GM19324 (cell line): Measurements from ENCODE around the gene ACACB.

Source experiments
- ATAC-seq: cut with Tn5 transposase; IDR thresholded peaks from one replicate; pipeline ENCODE4 v1.9.1; 2021; ENCODE audit warnings: mild to moderate bottlenecking, moderate library complexity; ENCODE audit not compliant: unreplicated experiment, low FRiP score

The ACACB gene

GRCh38 chr12:109292342-109292711 is 175.9 kb downstream of the ACACB start:
- no peak for ATAC-seq

DNA sequence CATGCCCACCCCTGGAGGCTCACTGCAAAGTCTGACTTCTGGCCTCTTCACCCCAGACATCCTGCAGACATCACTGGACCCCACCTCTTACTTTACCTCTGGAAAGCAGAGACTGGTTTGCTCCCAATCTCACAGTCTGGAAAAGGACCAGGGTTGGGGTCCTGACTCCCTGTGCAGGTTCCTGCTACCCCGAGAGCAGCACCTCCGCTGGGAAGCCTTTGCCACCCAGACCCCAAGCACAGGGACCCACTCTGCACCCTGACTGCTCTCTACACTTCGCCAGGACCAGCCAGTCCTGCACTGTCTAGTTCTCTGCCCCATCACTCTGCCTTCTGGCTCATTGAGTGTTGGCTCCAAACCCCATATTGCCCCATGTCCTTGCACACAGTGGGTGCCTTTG is 176.7 kb downstream of the ACACB start:
- ATAC-seq = no peak

- ATAC-seq = no peak
These were observed 178.0 kb downstream of the ACACB start for GRCh38 chr12:109294286-109294796.

DNA sequence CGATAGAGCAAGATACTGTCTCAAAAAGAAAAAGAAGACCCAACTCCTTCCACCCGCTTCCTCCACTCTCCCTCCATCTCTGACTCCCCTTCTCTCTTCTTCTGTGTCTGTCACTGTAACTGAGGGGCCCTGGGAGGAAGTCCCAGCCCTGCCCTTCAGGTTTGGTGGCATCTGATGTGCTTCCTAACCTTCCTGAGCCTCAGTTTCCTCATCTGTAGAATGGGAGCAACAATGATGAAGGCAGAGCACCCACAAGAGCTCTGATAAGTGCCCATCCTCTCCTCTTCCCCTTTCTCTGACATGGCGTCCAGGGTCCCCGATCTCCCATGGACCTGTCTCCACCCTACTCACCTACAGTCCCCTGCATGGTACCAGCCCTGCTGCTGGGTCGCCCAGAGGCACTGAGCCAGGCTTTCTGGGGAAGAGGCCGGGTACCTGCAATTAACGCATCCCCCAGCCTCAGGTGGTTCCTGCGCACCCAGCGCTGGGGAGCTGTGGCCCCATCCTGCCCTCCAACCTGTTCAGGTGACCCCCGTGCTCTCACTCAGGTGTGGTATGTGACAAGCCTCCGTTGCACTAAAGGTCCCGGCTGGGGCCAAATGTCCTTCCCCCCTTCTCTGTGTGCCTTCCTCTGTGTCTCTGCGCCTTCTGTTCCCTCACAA is 179.5 kb downstream of the ACACB start:
- ATAC-seq = no peak

GRCh38 chr12:109296431-109296830 is 180.0 kb downstream of the ACACB start:
- no peak for ATAC-seq

GRCh38 chr12:109299849-109300248 is 183.5 kb downstream of the ACACB start:
- ATAC-seq = no peak

GRCh38 chr12:109301643-109302168 is 185.3 kb downstream of the ACACB start:
- ATAC-seq = no peak

DNA sequence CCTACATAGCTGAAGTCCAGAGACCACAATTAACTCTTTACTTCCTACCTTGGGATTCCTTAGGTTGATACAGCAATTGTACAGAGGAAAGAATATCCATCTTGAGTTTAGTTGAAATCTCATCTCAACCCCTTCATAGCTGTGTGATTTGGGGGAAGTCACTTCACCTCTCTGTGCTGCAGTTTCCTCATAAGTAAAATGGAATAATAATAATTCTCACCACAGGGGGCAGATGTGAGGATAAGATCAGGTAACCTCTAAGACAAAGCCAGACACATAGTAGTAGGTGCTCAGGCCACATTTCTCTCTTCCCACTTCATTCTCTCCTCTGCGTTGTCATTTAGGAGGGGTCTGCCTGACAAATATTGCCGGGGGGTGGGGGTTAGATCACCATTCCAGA is 186.0 kb downstream of the ACACB start:
- no peak for ATAC-seq

DNA sequence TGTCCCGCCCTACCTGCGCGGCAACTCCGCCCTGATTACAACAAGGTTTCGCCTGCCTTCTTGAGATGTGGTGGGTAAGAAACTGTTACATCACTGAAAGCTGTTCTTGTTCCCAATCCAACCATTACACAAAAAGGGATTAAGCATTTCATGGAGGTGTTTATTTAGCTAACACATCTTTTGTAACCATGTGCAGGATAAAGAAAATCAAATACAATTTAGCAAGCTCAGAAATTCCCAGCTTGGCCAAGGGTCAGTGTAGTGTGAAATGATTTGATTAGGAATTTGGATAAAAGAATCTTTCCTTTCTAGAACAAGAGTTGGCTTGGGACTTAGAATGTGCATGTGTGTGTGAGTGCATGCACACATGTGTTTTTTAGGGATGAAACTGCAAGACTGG is 186.4 kb downstream of the ACACB start:
- no peak for ATAC-seq

GRCh38 chr12:109304485-109304884 is 188.1 kb downstream of the ACACB start:
- no peak for ATAC-seq

DNA sequence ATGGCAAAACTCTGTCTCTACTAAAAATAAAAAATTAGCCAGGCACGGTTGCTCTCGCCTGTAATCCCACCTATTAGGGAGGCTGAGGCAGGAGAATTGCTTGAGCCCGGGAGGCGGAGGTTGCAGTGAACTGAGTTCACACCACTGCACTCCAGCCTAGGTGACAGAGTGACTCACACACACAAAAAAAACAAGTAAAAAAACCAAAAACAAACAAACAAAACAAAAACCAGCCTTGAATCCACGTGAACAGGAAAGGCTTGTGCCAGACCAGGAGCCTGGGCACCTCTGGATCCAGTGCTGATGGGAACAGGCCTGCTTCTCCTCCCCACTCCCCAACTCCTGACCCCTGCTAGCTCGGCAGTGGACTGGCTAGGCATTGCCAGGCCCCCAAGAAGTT is 189.2 kb downstream of the ACACB start:
- ATAC-seq = no peak

- ATAC-seq = no peak
These were observed 190.7 kb downstream of the ACACB start for GRCh38 chr12:109307051-109307450.

DNA sequence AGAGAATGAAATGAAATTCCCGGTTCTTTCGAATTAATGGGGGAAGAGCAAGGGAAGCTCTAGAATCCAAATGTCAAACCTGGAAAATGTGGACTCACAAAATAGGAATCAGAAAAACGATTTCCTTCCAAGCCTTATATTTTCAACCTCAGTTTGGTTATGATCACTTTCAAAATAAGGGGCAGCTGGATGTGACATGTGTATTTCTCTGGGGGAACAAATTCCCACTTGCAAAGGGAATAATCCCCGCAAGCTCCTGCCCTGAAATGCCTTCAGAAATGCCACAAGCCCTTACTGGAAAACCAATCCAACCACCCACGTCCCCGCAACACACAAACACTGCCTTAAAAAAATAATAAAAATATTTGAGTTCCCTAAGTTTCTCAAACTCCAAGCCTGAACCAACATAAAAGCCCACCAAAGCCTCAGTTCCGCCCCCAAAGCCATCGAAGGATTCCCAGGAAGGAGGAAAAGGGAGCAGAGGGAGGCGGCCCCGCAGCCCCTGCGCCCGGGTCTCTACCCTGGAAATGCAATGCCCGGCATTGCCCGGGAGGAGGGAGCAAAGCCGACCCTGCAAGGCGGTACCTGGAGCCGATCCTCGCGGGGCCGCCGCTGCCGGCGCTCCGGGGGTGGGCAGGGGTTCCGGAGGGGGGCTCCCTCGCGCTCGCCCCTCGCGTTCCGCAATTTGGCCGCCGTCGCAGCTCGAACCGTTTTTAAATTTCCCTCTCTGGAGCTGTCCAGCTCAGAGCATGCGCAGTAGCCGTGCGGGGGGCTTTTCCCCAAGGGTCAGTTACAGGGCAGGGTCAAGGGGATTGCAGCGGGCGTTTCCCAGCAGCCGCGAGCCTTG is 192.4 kb downstream of the ACACB start, which contains the start of gene FOXN4:
Gene FOXN4, minus strand, starts transcription at position 751 of the 847 bp plus-strand sequence. CDS start 963 bp downstream, outside the sequence.
- ATAC-seq = no peak

GRCh38 chr12:109309381-109310246 is 193.2 kb downstream of the ACACB start:
- ATAC-seq = no peak

DNA sequence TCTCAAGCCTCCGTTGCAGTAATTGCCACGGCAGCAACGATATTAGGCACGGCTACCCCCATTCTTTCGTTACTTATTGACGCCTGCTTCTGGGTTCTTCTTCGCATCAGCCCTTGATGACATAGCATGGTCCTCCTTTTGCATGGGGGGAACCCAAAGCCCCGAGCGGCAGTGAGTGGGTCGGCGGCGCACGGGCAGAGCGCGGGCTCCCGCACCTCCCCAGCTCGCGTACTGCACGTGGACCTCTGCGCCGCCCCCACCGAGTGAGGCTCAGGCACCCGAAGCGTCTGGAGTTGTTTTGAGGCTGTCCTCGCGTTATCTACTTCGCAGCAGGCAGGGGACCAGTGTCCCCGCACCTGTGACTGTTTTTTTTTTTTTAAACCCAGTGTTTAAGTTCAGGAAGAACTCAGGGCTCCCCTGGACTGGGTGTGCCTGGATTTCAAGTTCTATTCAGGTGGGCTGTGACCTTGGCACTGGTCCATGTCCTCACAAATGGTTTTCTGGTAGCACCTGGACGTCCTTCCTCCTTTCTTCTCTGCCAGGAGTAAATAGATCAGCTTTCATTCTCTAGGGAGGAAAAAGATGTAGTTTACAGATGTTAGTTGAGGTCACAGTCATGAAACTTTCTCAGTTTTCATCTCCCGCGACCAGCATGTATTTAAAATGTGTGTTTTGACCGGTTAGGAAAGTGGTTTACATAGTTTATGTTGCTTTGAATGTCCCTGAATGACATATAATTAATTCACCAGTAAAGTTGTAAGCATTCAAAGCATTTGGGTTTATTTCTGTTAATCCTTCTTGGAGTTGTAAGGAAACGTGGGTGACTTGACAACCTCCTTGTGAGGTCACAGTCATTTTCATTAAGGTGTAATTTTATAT is 194.1 kb downstream of the ACACB start:
- ATAC-seq = no peak
